ENCODE measurements around the gene EHBP1. TPM values are rescaled to one million over a fixed set of nuclear protein-coding genes. Genes with fewer than 3 reads are reported as not detected.

The EHBP1 gene
- total RNA-seq, 6 donors from 2014 or later, result 36.2 to 78.5 (median 43.2) TPM

- ATAC-seq (ENCODE audit: low FRiP score in 2 of 2) (no peak), DNase-seq (no peak)
- no peak overlapping the region for H3K27ac ChIP-seq
- H3K27me3 ChIP-seq, result no peaks in the 10 kb centered on the region
- no peak overlapping the region for H3K4me3 ChIP-seq
- no peaks in the 10 kb centered on the region for H3K9me3 ChIP-seq
- TF ChIP-seq, protein P1, sequence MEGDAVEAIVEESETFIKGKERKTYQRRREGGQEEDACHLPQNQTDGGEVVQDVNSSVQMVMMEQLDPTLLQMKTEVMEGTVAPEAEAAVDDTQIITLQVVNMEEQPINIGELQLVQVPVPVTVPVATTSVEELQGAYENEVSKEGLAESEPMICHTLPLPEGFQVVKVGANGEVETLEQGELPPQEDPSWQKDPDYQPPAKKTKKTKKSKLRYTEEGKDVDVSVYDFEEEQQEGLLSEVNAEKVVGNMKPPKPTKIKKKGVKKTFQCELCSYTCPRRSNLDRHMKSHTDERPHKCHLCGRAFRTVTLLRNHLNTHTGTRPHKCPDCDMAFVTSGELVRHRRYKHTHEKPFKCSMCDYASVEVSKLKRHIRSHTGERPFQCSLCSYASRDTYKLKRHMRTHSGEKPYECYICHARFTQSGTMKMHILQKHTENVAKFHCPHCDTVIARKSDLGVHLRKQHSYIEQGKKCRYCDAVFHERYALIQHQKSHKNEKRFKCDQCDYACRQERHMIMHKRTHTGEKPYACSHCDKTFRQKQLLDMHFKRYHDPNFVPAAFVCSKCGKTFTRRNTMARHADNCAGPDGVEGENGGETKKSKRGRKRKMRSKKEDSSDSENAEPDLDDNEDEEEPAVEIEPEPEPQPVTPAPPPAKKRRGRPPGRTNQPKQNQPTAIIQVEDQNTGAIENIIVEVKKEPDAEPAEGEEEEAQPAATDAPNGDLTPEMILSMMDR (IDR thresholded peaks at IDR 0.05), result no peak
- TF ChIP-seq POLR2AphosphoS5 (IDR thresholded peaks at IDR 0.05) (no peak), EP300 (IDR thresholded peaks at IDR 0.05) (no peak), POLR2A (IDR thresholded peaks at IDR 0.05) (no peak)
- no peaks in the 10 kb centered on the region for H3K4me1 ChIP-seq
- H3K36me3 ChIP-seq, result no peaks in the 10 kb centered on the region
These were observed 207.8 kb downstream of the EHBP1 start for GRCh38 chr2:62913311-62913710.

GRCh38 chr2:62919041-62919440 lies 213.5 kb downstream of the EHBP1 start:
- Histone ChIP-seq H3K27me3 (no peaks in the 10 kb centered on the region), H3K9me3 (no peaks in the 10 kb centered on the region), H3K27ac (no peak overlapping the region), H3K36me3 (no peaks in the 10 kb centered on the region), H3K4me1 (no peaks in the 10 kb centered on the region), H3K4me3 (no peak overlapping the region)
- WGBS, 2 donors, result 87 to 95% methylated on average over 2 of the region's 2 CpGs
- TF ChIP-seq, protein P1 (IDR thresholded peaks at IDR 0.05), result no peak
- TF ChIP-seq EP300 (IDR thresholded peaks at IDR 0.05) (no peak), POLR2A (IDR thresholded peaks at IDR 0.05) (no peak), POLR2AphosphoS5 (IDR thresholded peaks at IDR 0.05) (no peak)
- no peak for DNase-seq
- no peak for ATAC-seq (ENCODE audit: low FRiP score in 2 of 2)

- ATAC-seq (ENCODE audit: low FRiP score in 2 of 2) (no peak), DNase-seq (no peak)
- Histone ChIP-seq H3K36me3 (no peaks in the 10 kb centered on the region), H3K27ac (no peak overlapping the region), H3K4me1 (no peaks in the 10 kb centered on the region), H3K27me3 (no peaks in the 10 kb centered on the region), H3K4me3 (no peak overlapping the region), H3K9me3 (no peaks in the 10 kb centered on the region)
- TF ChIP-seq POLR2AphosphoS5 (IDR thresholded peaks at IDR 0.05), result no peak
- TF ChIP-seq, protein P1 (IDR thresholded peaks at IDR 0.05), result no peak
- no peak for TF ChIP-seq EP300 (IDR thresholded peaks at IDR 0.05)
- no peak for TF ChIP-seq POLR2A (IDR thresholded peaks at IDR 0.05)
These were observed 214.6 kb downstream of the EHBP1 start for GRCh38 chr2:62920070-62920469.

- H3K27me3 ChIP-seq, result no peaks in the 10 kb centered on the region
- H3K27ac ChIP-seq, result no peak overlapping the region
- TF ChIP-seq POLR2AphosphoS5 (IDR thresholded peaks at IDR 0.05), result no peak
- no peak for TF ChIP-seq EP300 (IDR thresholded peaks at IDR 0.05)
- TF ChIP-seq POLR2A (IDR thresholded peaks at IDR 0.05), result no peak
- TF ChIP-seq, protein P1 (IDR thresholded peaks at IDR 0.05), result no peak
- no peaks in the 10 kb centered on the region for H3K4me1 ChIP-seq
- H3K4me3 ChIP-seq, result no peak overlapping the region
- ATAC-seq (ENCODE audit: low FRiP score in 2 of 2) (no peak), DNase-seq (no peak)
- H3K9me3 ChIP-seq, result no peaks in the 10 kb centered on the region
- no peaks in the 10 kb centered on the region for H3K36me3 ChIP-seq
These were observed 217.7 kb downstream of the EHBP1 start for GRCh38 chr2:62923242-62923641.

DNA sequence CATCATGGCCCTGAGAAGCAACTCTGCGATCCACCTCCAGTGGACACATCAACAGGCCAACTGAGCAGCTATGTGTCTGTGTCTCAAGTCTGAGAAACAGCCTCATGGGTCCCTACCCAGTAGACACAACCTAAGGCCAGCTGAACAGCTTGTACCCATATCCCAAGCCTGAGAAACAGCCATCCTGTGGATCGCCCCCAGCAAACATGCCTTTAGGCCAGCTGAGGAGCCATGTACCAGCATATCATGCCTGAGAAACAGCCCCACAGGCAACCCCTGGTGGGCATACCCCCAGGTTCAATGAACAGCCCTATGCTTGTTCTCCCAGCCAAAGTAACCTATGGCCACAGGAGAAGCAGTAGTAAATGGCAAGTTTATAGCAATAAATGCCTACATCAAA lies 218.4 kb downstream of the EHBP1 start:
- Histone ChIP-seq H3K36me3 (no peaks in the 10 kb centered on the region), H3K4me3 (no peak overlapping the region), H3K9me3 (no peaks in the 10 kb centered on the region), H3K27me3 (no peaks in the 10 kb centered on the region), H3K4me1 (no peaks in the 10 kb centered on the region), H3K27ac (no peak overlapping the region)
- TF ChIP-seq EP300 (IDR thresholded peaks at IDR 0.05), result no peak
- TF ChIP-seq POLR2AphosphoS5 (IDR thresholded peaks at IDR 0.05), result no peak
- TF ChIP-seq, protein P1 (IDR thresholded peaks at IDR 0.05), result no peak
- no peak for TF ChIP-seq POLR2A (IDR thresholded peaks at IDR 0.05)
- no peak for DNase-seq
- ATAC-seq (ENCODE audit: low FRiP score in 2 of 2), result no peak
- WGBS, 2 donors, result 100% methylated on average over 1 of the region's 2 CpGs

Data from upper lobe of left lung (tissue), 6 donors.